K562 (cell line): ENCODE data around the gene PCBP2. TPM values are rescaled to one million over a fixed set of nuclear protein-coding genes. Genes with fewer than 3 reads are reported as not detected.

Experiments used
- CBX5 ChIP-seq: IDR thresholded peaks from 2 replicates; pipeline ENCODE4 v1.6.1; 2014; ENCODE audit warnings: low read depth, borderline replicate concordance
- JUNB ChIP-seq: fragments of 450-650 bp; formaldehyde crosslinking; conservative IDR thresholded peaks from 2 replicates; pipeline ENCODE4 v1.4.0; 2020; ENCODE audit warnings: mild to moderate bottlenecking
- MAFK ChIP-seq: IDR thresholded peaks from 2 replicates; pipeline ENCODE4 v1.6.1; 2011; ENCODE audit warnings: low read length, improper control_type of control experiment
- MED1 ChIP-seq: sonication (generic); formaldehyde crosslinking; IDR thresholded peaks from 2 replicates; pipeline ENCODE4 v1.8.1; 2023; ENCODE audit warnings: missing genetic modification reagents, borderline replicate concordance
- NR2C2 ChIP-seq, 2 experiments: fragments of 200-800 bp in 1 of 2; sonication (Bioruptor generic) in 1 of 2; sonication (generic) in 1 of 2; formaldehyde crosslinking in 1 of 2; IDR thresholded peaks; 2 replicates each; pipeline versions ENCODE4 v1.6.1 to v1.8.0; 2016 to 2022; ENCODE audit warnings: mild to moderate bottlenecking in 1 of 2, missing compliant biosample characterization in 1 of 2, missing genetic modification characterization in 1 of 2, missing genetic modification reagents in 1 of 2
- NR3C1 ChIP-seq: sonication (generic); formaldehyde crosslinking; IDR thresholded peaks from 2 replicates; pipeline ENCODE4 v1.8.1; 2022; ENCODE audit warnings: missing genetic modification reagents
- PTTG1 ChIP-seq: fragments of 450-650 bp; IDR thresholded peaks from 2 replicates; pipeline ENCODE4 v1.6.1; 2016; ENCODE audit warnings: low read depth, mild to moderate bottlenecking, missing genetic modification characterization, missing compliant biosample characterization
- RB1 ChIP-seq: fragments of 450-650 bp; IDR thresholded peaks from 2 replicates; pipeline ENCODE4 v1.6.1; 2017; ENCODE audit warnings: low read depth, mild to moderate bottlenecking
- TBL1XR1 ChIP-seq, 2 experiments: IDR thresholded peaks; 2 replicates each; pipeline ENCODE4 v1.6.1; 2012; ENCODE audit warnings: improper control_type of control experiment in 2 of 2, low read length in 2 of 2, mild to moderate bottlenecking in 1 of 2
- U2AF2 ChIP-seq: fragments of 200-400 bp; formaldehyde crosslinking; optimal IDR thresholded peaks from 2 replicates; pipeline ENCODE3; 2017; ENCODE audit warnings: low read depth, mild to moderate bottlenecking, low read length
- USF1 ChIP-seq: sonication (generic); formaldehyde crosslinking; IDR thresholded peaks from 2 replicates; pipeline ENCODE4 v1.9.0; 2022; ENCODE audit warnings: mild to moderate bottlenecking, missing genetic modification reagents
- ZNF280A ChIP-seq: fragments of 450-650 bp; IDR thresholded peaks from 2 replicates; pipeline ENCODE4 v1.6.1; 2018; ENCODE audit warnings: mild to moderate bottlenecking, low read depth; ENCODE audit not compliant: partially characterized antibody
- ZNF318 ChIP-seq, 2 experiments: fragments of 450-650 bp; IDR thresholded peaks; 2 replicates each; pipeline ENCODE4 v1.6.1; 2016; ENCODE audit warnings: mild to moderate bottlenecking in 2 of 2, borderline replicate concordance in 1 of 2, low read depth in 1 of 2, moderate library complexity in 1 of 2
- polyA plus RNA-seq, 8 experiments: library from polyadenylated mRNA; depleted of rRNA in 4 of 8; stranded (reverse) in 5 of 8; unstranded in 3 of 8; fragments of >200 nt; fragmentation: Nextera tagmentation in 2 of 8; fragmentation: Illumina TruSeq in 1 of 8; extraction: Ambion mirVana in 2 of 8; extraction: Trizol in 1 of 8; gene quantifications; 2 replicates each; pipeline versions ENCODE4 v1.2.1 to v1.2.3, GENCODE V29; 2011 to 2014; ENCODE audit warnings: inconsistent platforms in 1 of 8, missing spikeins in 1 of 8
- total RNA-seq, 7 experiments: library from RNA; depleted of rRNA in 6 of 7; stranded (reverse); fragments of >200 nt in 6 of 7; fragmentation: Illumina TruSeq in 2 of 7; extraction: Trizol in 2 of 7; gene quantifications; 2 replicates each; pipeline versions ENCODE4 v1.2.1 to v1.2.3, GENCODE V29; 2011 to 2021; ENCODE audit warnings: low replicate concordance in 1 of 7
- TF ChIP-seq, protein P1 (sequence below): fragments of 250-450 bp; sonication (Bioruptor Pico); IDR thresholded peaks from 2 replicates; pipeline ENCODE4 v1.5.1; 2021; ENCODE audit warnings: mild to moderate bottlenecking

PCBP2 gene
- total and polyA plus RNA-seq, 9 of the 15 experiments (the other 6 are each of a cell fraction or from before 2014, with no cell fraction given): 137 to 831 (median 328) TPM

DNA sequence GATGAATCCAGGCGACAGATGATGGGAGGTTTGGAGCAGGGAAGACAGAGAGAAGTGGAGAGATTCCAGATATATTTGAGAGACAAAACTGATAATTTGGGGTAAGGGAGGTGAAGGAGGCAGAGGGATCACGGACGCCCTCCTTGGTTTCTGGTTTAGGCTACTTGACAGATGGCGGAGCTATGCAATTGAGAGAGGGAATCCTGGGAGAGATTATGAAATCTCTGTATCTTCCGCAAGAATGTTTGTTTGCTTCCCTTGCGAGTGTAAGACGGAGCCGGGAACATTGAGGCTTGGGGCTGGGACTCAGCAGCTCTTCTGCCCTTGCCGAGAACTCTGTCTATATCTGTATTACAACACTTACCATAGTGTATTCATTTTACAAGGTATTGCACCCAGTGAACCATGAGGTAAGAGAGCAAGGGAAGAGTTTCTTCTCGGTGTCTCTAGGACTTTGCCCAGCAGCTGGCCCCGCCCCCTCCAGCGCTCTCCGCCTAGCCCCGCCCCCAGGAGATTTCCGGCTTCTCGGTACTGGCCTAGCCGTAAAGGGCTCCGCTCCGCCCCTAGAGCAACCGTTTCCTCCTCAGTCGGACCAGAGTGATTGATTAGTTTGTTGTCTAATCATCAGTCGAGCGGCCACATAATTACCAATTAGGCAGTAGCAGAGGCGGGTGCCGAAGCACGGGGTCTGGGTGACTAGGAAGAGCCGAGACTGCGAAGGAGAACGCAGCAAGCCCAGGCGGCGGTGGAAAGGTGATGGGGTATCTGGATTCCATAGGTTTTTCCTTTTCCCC is 10.7 kb upstream of the PCBP2 start, which contains the start of gene PRR13 (continued):
- TF ChIP-seq ZNF318 (IDR thresholded peaks at IDR 0.05; ENCODE audit: borderline replicate concordance in 1 of 2, low read depth in 1 of 2) (peak in 1 of 2 experiments; percentile 54; a peak in 1 of 4 replicates), RB1 (no peak), MED1 (CRISPR knock-in tag) (no peak), U2AF2 (no peak), ZNF280A (no peak), NR2C2 (CRISPR knock-in tag; IDR thresholded peaks at IDR 0.05) (no peak), NR2C2 (tag; IDR thresholded peaks at IDR 0.05) (peak; percentile 61), USF1 (CRISPR knock-in tag) (peak; percentile 63), PTTG1 (tag) (peak; percentile 41), JUNB (CRISPR knock-in tag) (no peak), CBX5 (no peak), NR3C1 (CRISPR knock-in tag) (no peak), TBL1XR1 (IDR thresholded peaks at IDR 0.05; ENCODE audit: low read length in 2 of 2) (no peak), MAFK (peak; percentile 23; the same call in 1 of the 2 replicates)
- TF ChIP-seq, protein P1, sequence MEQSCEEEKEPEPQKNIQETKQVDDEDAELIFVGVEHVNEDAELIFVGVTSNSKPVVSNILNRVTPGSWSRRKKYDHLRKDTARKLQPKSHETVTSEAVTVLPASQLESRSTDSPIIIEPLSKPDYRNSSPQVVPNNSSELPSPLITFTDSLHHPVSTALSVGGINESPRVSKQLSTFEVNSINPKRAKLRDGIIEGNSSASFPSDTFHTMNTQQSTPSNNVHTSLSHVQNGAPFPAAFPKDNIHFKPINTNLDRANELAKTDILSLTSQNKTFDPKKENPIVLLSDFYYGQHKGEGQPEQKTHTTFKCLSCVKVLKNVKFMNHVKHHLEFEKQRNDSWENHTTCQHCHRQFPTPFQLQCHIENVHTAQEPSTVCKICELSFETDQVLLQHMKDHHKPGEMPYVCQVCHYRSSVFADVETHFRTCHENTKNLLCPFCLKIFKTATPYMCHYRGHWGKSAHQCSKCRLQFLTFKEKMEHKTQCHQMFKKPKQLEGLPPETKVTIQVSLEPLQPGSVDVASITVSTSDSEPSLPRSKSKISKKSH: no peak
